Tibial nerve (tissue), 4 donors: Measurements from ENCODE around the gene INO80.

ENCODE experiments used
- EP300 ChIP-seq, 2 donors: sonication (generic); formaldehyde crosslinking; IDR thresholded peaks; one replicate each; pipeline ENCODE4 v1.6.1; 2017; ENCODE audit warnings: antibody characterized with exemption in 2 of 2, mild to moderate bottlenecking in 1 of 2
- TF ChIP-seq, protein P1 (sequence below), 5 experiments: fragments of 200-600 bp in 3 of 5; fragments of 450-650 bp in 2 of 5; sonication (generic) in 3 of 5; IDR thresholded peaks; one replicate each; pipeline ENCODE4 v1.5.1; 2016 to 2019; ENCODE audit warnings: antibody characterized with exemption in 5 of 5, mild to moderate bottlenecking in 3 of 5, moderate library complexity in 2 of 5

DNA sequence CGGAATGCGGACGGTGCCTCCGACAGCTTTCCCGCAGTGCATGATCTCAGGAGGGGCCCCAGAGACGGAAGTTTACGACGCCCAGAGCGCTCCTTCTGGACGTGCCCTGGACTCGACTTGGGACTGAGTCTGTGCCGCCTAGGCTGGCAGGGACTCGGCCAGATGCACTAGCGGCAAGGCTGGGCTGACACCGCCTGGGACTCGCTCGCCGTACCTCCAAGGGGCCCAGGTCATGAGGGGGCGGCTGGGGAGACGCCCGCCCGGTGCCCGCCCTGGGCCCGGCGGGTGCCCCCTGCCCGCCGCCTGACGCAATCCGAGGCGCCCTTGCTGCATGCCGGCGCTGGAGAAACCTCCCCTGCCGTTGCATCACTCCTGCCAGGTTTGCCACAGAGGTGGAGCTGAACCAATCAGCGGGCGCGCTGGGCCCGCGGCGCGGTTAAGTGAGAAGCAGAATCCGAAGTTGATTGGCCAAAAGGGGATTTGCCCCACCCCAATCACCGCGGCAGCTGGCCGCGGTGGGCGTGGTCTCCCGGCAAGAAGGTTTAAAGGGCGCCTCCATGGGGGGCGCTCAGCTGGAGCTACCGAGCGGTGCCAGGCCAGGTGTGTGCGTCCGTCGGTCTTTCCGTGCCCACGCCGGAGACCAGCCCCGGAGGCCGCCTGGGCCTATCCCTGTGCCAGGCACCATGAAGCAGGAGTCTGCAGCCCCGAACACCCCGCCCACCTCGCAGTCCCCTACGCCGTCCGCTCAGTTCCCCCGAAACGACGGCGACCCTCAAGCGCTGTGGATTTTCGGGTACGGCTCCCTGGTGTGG, 163.0 kb downstream of the INO80 start, which contains the start of gene CHAC1:
- TF ChIP-seq, protein P1, sequence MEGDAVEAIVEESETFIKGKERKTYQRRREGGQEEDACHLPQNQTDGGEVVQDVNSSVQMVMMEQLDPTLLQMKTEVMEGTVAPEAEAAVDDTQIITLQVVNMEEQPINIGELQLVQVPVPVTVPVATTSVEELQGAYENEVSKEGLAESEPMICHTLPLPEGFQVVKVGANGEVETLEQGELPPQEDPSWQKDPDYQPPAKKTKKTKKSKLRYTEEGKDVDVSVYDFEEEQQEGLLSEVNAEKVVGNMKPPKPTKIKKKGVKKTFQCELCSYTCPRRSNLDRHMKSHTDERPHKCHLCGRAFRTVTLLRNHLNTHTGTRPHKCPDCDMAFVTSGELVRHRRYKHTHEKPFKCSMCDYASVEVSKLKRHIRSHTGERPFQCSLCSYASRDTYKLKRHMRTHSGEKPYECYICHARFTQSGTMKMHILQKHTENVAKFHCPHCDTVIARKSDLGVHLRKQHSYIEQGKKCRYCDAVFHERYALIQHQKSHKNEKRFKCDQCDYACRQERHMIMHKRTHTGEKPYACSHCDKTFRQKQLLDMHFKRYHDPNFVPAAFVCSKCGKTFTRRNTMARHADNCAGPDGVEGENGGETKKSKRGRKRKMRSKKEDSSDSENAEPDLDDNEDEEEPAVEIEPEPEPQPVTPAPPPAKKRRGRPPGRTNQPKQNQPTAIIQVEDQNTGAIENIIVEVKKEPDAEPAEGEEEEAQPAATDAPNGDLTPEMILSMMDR (IDR thresholded peaks at IDR 0.05): no peak
- no peak for TF ChIP-seq EP300 (IDR thresholded peaks at IDR 0.05)
